OCI-LY3 (cell line): ENCODE results near the gene TLR9.

Experiments used
- H2AFZ ChIP-seq: fragments of 200-600, 300-600 bp; shearing (Covaris generic); 2 replicates; pipeline ENCODE4 v1.6.0; 2014; ENCODE audit warnings: antibody characterized with exemption, low read depth, low read length
- H3K27ac ChIP-seq: fragments of 200-600, 300-600 bp; sonication (generic); 2 replicates; pipeline ENCODE4 v1.5.1; 2014; ENCODE audit warnings: mild to moderate bottlenecking, low read length, moderate library complexity, mixed read lengths
- H3K27me3 ChIP-seq: fragments of 200-600, 300-600 bp; sonication (generic); 2 replicates; pipeline ENCODE4 v1.6.1; 2014; ENCODE audit warnings: low read depth, low read length, mixed read lengths
- H3K36me3 ChIP-seq: fragments of 200-600, 300-600 bp; sonication (generic); replicated peaks from 2 replicates; pipeline ENCODE3; 2014; ENCODE audit warnings: low read depth, low read length, mixed read lengths
- H3K4me1 ChIP-seq: fragments of 300-600, 200-600 bp; sonication (generic); 2 replicates; pipeline ENCODE4 v1.6.1; 2014; ENCODE audit warnings: low read length, mixed read lengths
- H3K4me2 ChIP-seq: fragments of 200-600, 300-600 bp; sonication (generic); 2 replicates; pipeline ENCODE4 v1.6.1; 2014; ENCODE audit warnings: low read length, mixed read lengths
- H3K4me3 ChIP-seq: fragments of 300-600, 200-600 bp; sonication (generic); 2 replicates; pipeline ENCODE4 v1.5.1; 2014; ENCODE audit warnings: antibody characterized with exemption, mild to moderate bottlenecking, low read length, moderate library complexity
- H3K79me2 ChIP-seq: fragments of 300-600, 200-600 bp; shearing (Covaris generic); 2 replicates; pipeline ENCODE4 v1.6.1; 2014; ENCODE audit warnings: mild to moderate bottlenecking, low read length, mixed read lengths
- H3K9ac ChIP-seq: fragments of 300-600, 200-600 bp; shearing (Covaris generic); 2 replicates; pipeline ENCODE4 v1.6.0; 2014; ENCODE audit warnings: mild to moderate bottlenecking, low read length, moderate library complexity
- H3K9me3 ChIP-seq: fragments of 200-600, 300-600 bp; shearing (Covaris generic); 2 replicates; pipeline ENCODE4 v1.6.1; 2014; ENCODE audit warnings: low read length, mixed read lengths; ENCODE audit not compliant: insufficient read depth
- H4K20me1 ChIP-seq: fragments of 200-600, 300-600 bp; sonication (generic); 2 replicates; pipeline ENCODE4 v1.6.1; 2016; ENCODE audit warnings: low read length, mixed read lengths; ENCODE audit not compliant: insufficient read depth
- EZH2phosphoT487 ChIP-seq: fragments of 200-600 bp; shearing (Covaris generic); IDR thresholded peaks from 2 replicates; pipeline ENCODE4 v1.6.1; 2018; ENCODE audit warnings: antibody characterized with exemption, mixed run types, low read depth
- TF ChIP-seq, protein P1 (sequence below): fragments of 200-600, 300-600 bp; sonication (generic); IDR thresholded peaks from 2 replicates; pipeline ENCODE4 v1.5.1; 2014; ENCODE audit warnings: antibody characterized with exemption, low read length, low read depth

The TLR9 gene

GRCh38 chr3:52269776-52270175 lies 44.3 kb upstream of the TLR9 start:
- no peak overlapping the region for H2AFZ ChIP-seq
- peaks cover 71% of the 10 kb centered on the region for H3K36me3 ChIP-seq
- H3K27me3 ChIP-seq, result no peaks in the 10 kb centered on the region
- H3K79me2 ChIP-seq, result peaks cover 96% of the 10 kb centered on the region
- no peaks in the 10 kb centered on the region for H3K9me3 ChIP-seq
- H3K4me1 ChIP-seq, result peaks cover 44% of the 10 kb centered on the region
- no peak overlapping the region for H3K9ac ChIP-seq
- H3K27ac ChIP-seq, result peak overlapping the region; percentile 59
- H3K4me3 ChIP-seq, result no peak overlapping the region
- TF ChIP-seq, protein P1, sequence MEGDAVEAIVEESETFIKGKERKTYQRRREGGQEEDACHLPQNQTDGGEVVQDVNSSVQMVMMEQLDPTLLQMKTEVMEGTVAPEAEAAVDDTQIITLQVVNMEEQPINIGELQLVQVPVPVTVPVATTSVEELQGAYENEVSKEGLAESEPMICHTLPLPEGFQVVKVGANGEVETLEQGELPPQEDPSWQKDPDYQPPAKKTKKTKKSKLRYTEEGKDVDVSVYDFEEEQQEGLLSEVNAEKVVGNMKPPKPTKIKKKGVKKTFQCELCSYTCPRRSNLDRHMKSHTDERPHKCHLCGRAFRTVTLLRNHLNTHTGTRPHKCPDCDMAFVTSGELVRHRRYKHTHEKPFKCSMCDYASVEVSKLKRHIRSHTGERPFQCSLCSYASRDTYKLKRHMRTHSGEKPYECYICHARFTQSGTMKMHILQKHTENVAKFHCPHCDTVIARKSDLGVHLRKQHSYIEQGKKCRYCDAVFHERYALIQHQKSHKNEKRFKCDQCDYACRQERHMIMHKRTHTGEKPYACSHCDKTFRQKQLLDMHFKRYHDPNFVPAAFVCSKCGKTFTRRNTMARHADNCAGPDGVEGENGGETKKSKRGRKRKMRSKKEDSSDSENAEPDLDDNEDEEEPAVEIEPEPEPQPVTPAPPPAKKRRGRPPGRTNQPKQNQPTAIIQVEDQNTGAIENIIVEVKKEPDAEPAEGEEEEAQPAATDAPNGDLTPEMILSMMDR, result no peak
- TF ChIP-seq EZH2phosphoT487, result no peak
- H4K20me1 ChIP-seq, result peaks cover 74% of the 10 kb centered on the region
- H3K4me2 ChIP-seq, result peak overlapping the region; percentile 54

DNA sequence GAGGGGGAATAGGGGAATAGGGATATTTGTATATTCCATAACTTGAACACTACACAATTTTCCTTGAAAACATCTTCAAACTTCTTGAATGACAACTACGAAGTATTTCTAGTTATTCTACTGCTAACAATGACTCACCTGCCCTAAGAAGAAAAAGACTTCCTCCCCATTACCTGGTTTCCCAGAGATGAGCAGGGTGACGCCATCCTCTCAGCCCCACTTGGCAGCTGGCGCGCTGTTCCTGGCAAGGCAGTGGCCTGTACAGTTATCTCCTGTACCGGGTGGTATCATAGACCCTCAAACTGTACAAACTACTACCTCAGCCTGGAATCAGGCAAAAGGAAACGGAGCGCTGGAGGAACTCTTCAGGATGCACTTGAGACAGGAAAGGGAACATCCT lies 42.6 kb upstream of the TLR9 start:
- H3K4me1 ChIP-seq, result peaks cover 49% of the 10 kb centered on the region
- H3K4me3 ChIP-seq, result no peak overlapping the region
- no peaks in the 10 kb centered on the region for H3K27me3 ChIP-seq
- H4K20me1 ChIP-seq, result peaks cover 68% of the 10 kb centered on the region
- TF ChIP-seq, protein P1, result no peak
- no peak overlapping the region for H2AFZ ChIP-seq
- H3K9ac ChIP-seq, result no peak overlapping the region
- no peak overlapping the region for H3K4me2 ChIP-seq
- H3K27ac ChIP-seq, result no peak overlapping the region
- H3K79me2 ChIP-seq, result peaks cover 95% of the 10 kb centered on the region
- no peaks in the 10 kb centered on the region for H3K9me3 ChIP-seq
- H3K36me3 ChIP-seq, result peaks cover 74% of the 10 kb centered on the region

DNA sequence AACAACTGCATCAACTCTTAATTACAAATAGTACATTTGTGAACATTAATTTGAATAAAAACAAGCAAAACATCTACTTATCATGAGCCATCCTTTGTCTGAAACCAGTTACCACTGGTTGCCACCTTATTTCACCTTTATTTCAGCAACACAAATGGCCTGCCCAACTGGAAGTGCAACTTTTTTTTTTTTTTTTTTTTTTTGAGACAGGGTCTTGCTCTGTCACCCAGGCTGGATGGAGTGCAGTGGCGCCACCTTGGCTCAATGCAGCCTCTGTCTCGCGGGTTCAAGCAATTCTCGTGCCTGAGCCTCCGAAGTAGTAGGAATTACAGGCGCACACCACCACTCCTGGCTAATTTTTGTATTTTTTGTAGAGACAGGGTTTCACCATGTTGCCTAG lies 39.9 kb upstream of the TLR9 start:
- TF ChIP-seq, protein P1, result 0 out of 2 replicates have a peak, but pooled peaks have one; percentile 9
- TF ChIP-seq EZH2phosphoT487, result no peak
- peaks cover 80% of the 10 kb centered on the region for H3K36me3 ChIP-seq
- H3K4me1 ChIP-seq, result peaks cover 33% of the 10 kb centered on the region
- no peak overlapping the region for H3K27ac ChIP-seq
- no peak overlapping the region for H3K4me2 ChIP-seq
- peaks cover 92% of the 10 kb centered on the region for H3K79me2 ChIP-seq
- no peak overlapping the region for H3K9ac ChIP-seq
- peaks cover 52% of the 10 kb centered on the region for H4K20me1 ChIP-seq
- no peaks in the 10 kb centered on the region for H3K9me3 ChIP-seq
- no peaks in the 10 kb centered on the region for H3K27me3 ChIP-seq
- no peak overlapping the region for H3K4me3 ChIP-seq
- no peak overlapping the region for H2AFZ ChIP-seq

DNA sequence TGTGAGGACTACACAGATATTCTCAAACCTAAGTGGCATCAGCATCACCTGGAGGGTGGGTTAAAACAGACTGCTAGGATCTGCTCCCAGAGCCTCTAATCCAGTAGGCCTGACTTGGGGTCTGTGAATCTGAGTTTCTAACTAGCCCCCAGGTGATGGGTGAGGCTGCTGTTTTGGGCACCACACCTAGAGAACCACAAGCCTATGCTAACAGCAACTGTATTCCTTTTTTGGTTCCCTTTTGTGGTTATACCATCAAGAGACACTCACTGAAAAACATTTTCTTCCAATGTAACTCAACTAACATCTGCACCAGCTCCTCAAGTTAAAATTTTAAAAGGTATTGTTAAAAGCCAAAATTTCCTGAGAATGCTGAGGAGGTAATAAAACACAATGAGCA lies 37.0 kb upstream of the TLR9 start:
- H3K36me3 ChIP-seq, result peaks cover 85% of the 10 kb centered on the region
- no peak overlapping the region for H3K9ac ChIP-seq
- H3K4me1 ChIP-seq, result peaks cover 14% of the 10 kb centered on the region
- H3K27ac ChIP-seq, result no peak overlapping the region; the same call in 1 of the 2 replicates
- H3K4me2 ChIP-seq, result no peak overlapping the region
- no peak overlapping the region for H2AFZ ChIP-seq
- H3K79me2 ChIP-seq, result peaks cover 76% of the 10 kb centered on the region
- H4K20me1 ChIP-seq, result peaks cover 26% of the 10 kb centered on the region
- no peaks in the 10 kb centered on the region for H3K9me3 ChIP-seq
- no peaks in the 10 kb centered on the region for H3K27me3 ChIP-seq
- no peak overlapping the region for H3K4me3 ChIP-seq
- TF ChIP-seq EZH2phosphoT487, result no peak
- TF ChIP-seq, protein P1, result no peak
